Psoas muscle (tissue), 8 donors: ENCODE results near the gene NFKBIL1. TPM values are rescaled to one million over a fixed set of nuclear protein-coding genes. Genes with fewer than 3 reads are reported as not detected.

Source experiments
- ATAC-seq, 4 donors: fragments of 200-7000 bp; cut with Tn5 transposase; one replicate each; pipeline ENCODE4 v1.9.1; 2020; ENCODE audit warnings: moderate library complexity in 3 of 4, mild to moderate bottlenecking in 2 of 4
- DNase-seq, 2 donors: peaks; one replicate each; pipeline ENCODE4 v3.0.0-alpha.2; 2020
- H3K27ac ChIP-seq: fragments of 200-600 bp; one replicate; pipeline ENCODE4 v1.8.0; 2022
- H3K27me3 ChIP-seq, 3 donors: fragments of 200-600 bp in 1 of 3; one replicate each; pipeline versions ENCODE4 v1.6.1 to v1.8.0; 2013 to 2022; ENCODE audit warnings: low read length in 2 of 3, mild to moderate bottlenecking in 2 of 3, moderate library complexity in 1 of 3; ENCODE audit not compliant: insufficient read depth in 3 of 3
- H3K36me3 ChIP-seq, 2 donors: fragments of 200-600 bp in 1 of 2; one replicate each; pipeline versions ENCODE4 v1.6.1 to v1.8.0; 2013 to 2022; ENCODE audit warnings: low read depth in 1 of 2, mild to moderate bottlenecking in 1 of 2, moderate library complexity in 1 of 2; ENCODE audit not compliant: insufficient read depth in 1 of 2
- H3K4me1 ChIP-seq: fragments of 200-600 bp; one replicate; pipeline ENCODE4 v1.8.0; 2022
- H3K4me3 ChIP-seq: fragments of 200-600 bp; one replicate; pipeline ENCODE4 v1.8.0; 2022; ENCODE audit warnings: mild to moderate bottlenecking
- H3K9me3 ChIP-seq: fragments of 200-600 bp; one replicate; pipeline ENCODE4 v1.8.0; 2022
- CTCF ChIP-seq: fragments of 200-600 bp; IDR thresholded peaks from one replicate; pipeline ENCODE4 v1.8.0; 2022; ENCODE audit warnings: antibody characterized with exemption
- WGBS, 3 donors: extraction: QIAGEN DNeasy Blood & Tissue Kit; methylation state at CpG; one replicate each; pipeline versions ENCODE4 v1.1.6 to v1.1.7; 2013; 5-methylcytosine and 5-hydroxymethylcytosine counted together
- intact Hi-C, 2 donors: fragments of 100-400 bp; cut with DNase I; formaldehyde crosslinking; loops; one replicate each; pipeline versions ENCODE4 v1.11.0 to v1.14.2; 2022
- polyA plus RNA-seq, 3 donors: library from polyadenylated mRNA; stranded (reverse); fragments of 200-250 nt; gene quantifications; one replicate each; pipeline ENCODE4 v1.2.3, GENCODE V29; 2013
- total RNA-seq, 4 donors: library from RNA; stranded (reverse); fragmentation: NEBNext Ultra II Directional in 2 of 4; extraction: Animal tissue kit (Norgen Biotek cat#: 25700) in 2 of 4; gene quantifications; one replicate each; pipeline versions ENCODE4 v1.2.1 to v1.2.4, GENCODE V29; 2021 to 2023
- donor health status: healthy with polysubstance abuse.
- donor health status: DM: no; HTN: no; CAD: no; lungs with moderate emphysema.
- donor health status: Bipolar disorder and iron deficiency.
- donor health status: healthy.
- donor health status: DM: yes; HTN: yes; CAD: no.
- donor health status: DM: no; HTN: no; CAD: no.
- donor health status: DM: no; HTN: no; CAD: no.
- donor health status: DM: yes; HTN: yes; CAD: no.

Gene NFKBIL1
- total and polyA plus RNA-seq, 7 donors = 13.7 to 29.3 (median 19.1) TPM

GRCh38 chr6:31559958-31560696 lies 12.7 kb downstream of the NFKBIL1 start:
- intact Hi-C loops = no loop called here
- WGBS, 3 donors = 48 to 65% (median 62%) methylated on average over 7 of the region's 7 CpGs

GRCh38 chr6:31560697-31561058 lies 13.3 kb downstream of the NFKBIL1 start:
- peak overlapping the region; percentile 13 for H3K4me3 ChIP-seq
- H3K27ac ChIP-seq = peak overlapping the region; percentile 58
- no peaks in the 10 kb centered on the region for H3K27me3 ChIP-seq
- H3K9me3 ChIP-seq = no peaks in the 10 kb centered on the region
- peaks cover 22% of the 10 kb centered on the region for H3K4me1 ChIP-seq
- H3K36me3 ChIP-seq = peaks cover 3 to 44% of the 10 kb centered on the region in 2 donors
- TF ChIP-seq CTCF = no peak
- no peak for DNase-seq
- intact Hi-C loops = no loop called here
- no peak for ATAC-seq

More at GRCh38 chr6:31559958-31560696, 12.7 kb downstream of the NFKBIL1 start:
- TF ChIP-seq CTCF = no peak
- H3K36me3 ChIP-seq = peaks cover 3 to 44% of the 10 kb centered on the region in 2 donors
- H3K9me3 ChIP-seq = no peaks in the 10 kb centered on the region
- H3K4me1 ChIP-seq = peaks cover 22% of the 10 kb centered on the region
- ATAC-seq (peak; percentile 76 to 84 (median 78)), DNase-seq (peak; percentile 62 to 75)
- peak overlapping the region; percentile 58 for H3K27ac ChIP-seq
- H3K27me3 ChIP-seq = no peaks in the 10 kb centered on the region
- H3K4me3 ChIP-seq = peak overlapping the region; percentile 13

GRCh38 chr6:31567531-31568370 lies 20.3 kb downstream of the NFKBIL1 start:
- TF ChIP-seq CTCF = no peak
- no peak overlapping the region for H3K27ac ChIP-seq
- ATAC-seq = no peak
- intact Hi-C loops = no loop called here
- H3K4me1 ChIP-seq = no peaks in the 10 kb centered on the region
- WGBS, 3 donors = 34 to 55% (median 40%) methylated on average over 7 to 9 of the region's 9 CpGs
- no peak overlapping the region for H3K4me3 ChIP-seq
- DNase-seq = no peak
- H3K9me3 ChIP-seq = no peaks in the 10 kb centered on the region
- peaks cover 0 to 2% (median 0%) of the 10 kb centered on the region in 3 donors for H3K27me3 ChIP-seq
- no peaks in the 10 kb centered on the region for H3K36me3 ChIP-seq

- ATAC-seq (no peak), DNase-seq (no peak)
- intact Hi-C loops = no loop called here
- TF ChIP-seq CTCF = no peak
- WGBS, 3 donors = 72 to 77% (median 73%) methylated on average over 3 of the region's 3 CpGs
- no peaks in the 10 kb centered on the region for H3K36me3 ChIP-seq
- H3K4me1 ChIP-seq = no peaks in the 10 kb centered on the region
- H3K4me3 ChIP-seq = no peak overlapping the region
- no peak overlapping the region for H3K27ac ChIP-seq
- peaks cover 0 to 2% (median 0%) of the 10 kb centered on the region in 3 donors for H3K27me3 ChIP-seq
- no peaks in the 10 kb centered on the region for H3K9me3 ChIP-seq
Measured at GRCh38 chr6:31568537-31568961, 21.1 kb downstream of the NFKBIL1 start.
